SU-DHL-6 (cell line): Measurements from ENCODE around the gene FAM229A.

Source experiments
- H2AFZ ChIP-seq: fragments of 200-600 bp; sonication (generic); 2 replicates; pipeline ENCODE4 v1.6.1; 2014; ENCODE audit warnings: low read depth, mild to moderate bottlenecking, moderate library complexity, mixed read lengths, antibody characterized with exemption, low read length; ENCODE audit not compliant: severe bottlenecking
- H3F3A ChIP-seq: fragments of 200-600 bp; shearing (Covaris generic); 2 replicates; pipeline ENCODE4 v1.6.0; 2016; ENCODE audit warnings: antibody characterized with exemption, mild to moderate bottlenecking; ENCODE audit not compliant: insufficient read depth
- H3K27ac ChIP-seq: fragments of 200-600 bp; sonication (generic); 2 replicates; pipeline ENCODE4 v1.5.1; 2016; ENCODE audit warnings: low read depth, mild to moderate bottlenecking, low read length, moderate library complexity, mixed read lengths
- H3K27me3 ChIP-seq: fragments of 200-600 bp; sonication (generic), shearing (Covaris generic); 2 replicates; pipeline ENCODE4 v1.6.0; 2014; ENCODE audit warnings: mild to moderate bottlenecking, low read length
- H3K36me3 ChIP-seq: fragments of 200-600 bp; sonication (generic); 2 replicates; pipeline ENCODE4 v1.6.1; 2014; ENCODE audit warnings: mild to moderate bottlenecking, low read length, mixed read lengths
- H3K4me2 ChIP-seq: fragments of 300-600, 200-600 bp; shearing (Covaris generic), sonication (generic); 2 replicates; pipeline ENCODE4 v1.6.0; 2014; ENCODE audit warnings: low read length, low read depth, mild to moderate bottlenecking; ENCODE audit not compliant: poor library complexity, severe bottlenecking
- H3K4me3 ChIP-seq: fragments of 200-600 bp; sonication (generic); 2 replicates; pipeline ENCODE4 v1.5.1; 2014; ENCODE audit warnings: antibody characterized with exemption, low read length, mild to moderate bottlenecking, mixed read lengths; ENCODE audit not compliant: insufficient read depth, poor library complexity, severe bottlenecking
- H3K79me2 ChIP-seq: fragments of 200-600 bp; sonication (generic); 2 replicates; pipeline ENCODE4 v1.6.1; 2014; ENCODE audit warnings: mild to moderate bottlenecking, low read length, moderate library complexity; ENCODE audit not compliant: insufficient read depth
- H3K9ac ChIP-seq: fragments of 200-600 bp; sonication (generic); 2 replicates; pipeline ENCODE4 v1.7.0; 2014; ENCODE audit warnings: mild to moderate bottlenecking, low read length
- H3K9me2 ChIP-seq: fragments of 200-600 bp; sonication (generic); replicated peaks from 2 replicates; pipeline ENCODE4 v1.6.1; 2014; ENCODE audit warnings: low read length; ENCODE audit not compliant: insufficient read depth
- H3K9me3 ChIP-seq: fragments of 200-600 bp; sonication (generic); 2 replicates; pipeline ENCODE4 v1.6.1; 2014; ENCODE audit warnings: low read length, mixed read lengths; ENCODE audit not compliant: insufficient read depth
- H4K20me1 ChIP-seq: fragments of 200-600 bp; sonication (generic); 2 replicates; pipeline ENCODE4 v1.6.1; 2014; ENCODE audit warnings: low read depth, mild to moderate bottlenecking, antibody characterized with exemption, low read length, moderate library complexity, mixed read lengths
- EZH2phosphoT487 ChIP-seq: fragments of 200-600 bp; sonication (generic), shearing (Covaris generic); conservative IDR thresholded peaks from 2 replicates; pipeline ENCODE4 v1.6.1; 2018; ENCODE audit warnings: mild to moderate bottlenecking, antibody characterized with exemption, low read length, moderate library complexity, mixed read lengths
- TF ChIP-seq, protein P1 (sequence below): fragments of 200-600 bp; sonication (generic); IDR thresholded peaks from one replicate; pipeline ENCODE4 v1.5.1; 2017; ENCODE audit warnings: antibody characterized with exemption, mild to moderate bottlenecking, low read length, moderate library complexity; ENCODE audit not compliant: insufficient read depth, poor library complexity, severe bottlenecking

Gene FAM229A, protein sequence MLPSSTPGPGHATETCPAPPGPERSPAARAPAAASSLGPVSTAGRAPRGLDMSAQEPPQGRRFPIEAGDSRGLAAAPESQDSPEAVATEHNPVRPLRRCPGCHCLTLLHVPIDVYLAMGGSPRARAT

DNA sequence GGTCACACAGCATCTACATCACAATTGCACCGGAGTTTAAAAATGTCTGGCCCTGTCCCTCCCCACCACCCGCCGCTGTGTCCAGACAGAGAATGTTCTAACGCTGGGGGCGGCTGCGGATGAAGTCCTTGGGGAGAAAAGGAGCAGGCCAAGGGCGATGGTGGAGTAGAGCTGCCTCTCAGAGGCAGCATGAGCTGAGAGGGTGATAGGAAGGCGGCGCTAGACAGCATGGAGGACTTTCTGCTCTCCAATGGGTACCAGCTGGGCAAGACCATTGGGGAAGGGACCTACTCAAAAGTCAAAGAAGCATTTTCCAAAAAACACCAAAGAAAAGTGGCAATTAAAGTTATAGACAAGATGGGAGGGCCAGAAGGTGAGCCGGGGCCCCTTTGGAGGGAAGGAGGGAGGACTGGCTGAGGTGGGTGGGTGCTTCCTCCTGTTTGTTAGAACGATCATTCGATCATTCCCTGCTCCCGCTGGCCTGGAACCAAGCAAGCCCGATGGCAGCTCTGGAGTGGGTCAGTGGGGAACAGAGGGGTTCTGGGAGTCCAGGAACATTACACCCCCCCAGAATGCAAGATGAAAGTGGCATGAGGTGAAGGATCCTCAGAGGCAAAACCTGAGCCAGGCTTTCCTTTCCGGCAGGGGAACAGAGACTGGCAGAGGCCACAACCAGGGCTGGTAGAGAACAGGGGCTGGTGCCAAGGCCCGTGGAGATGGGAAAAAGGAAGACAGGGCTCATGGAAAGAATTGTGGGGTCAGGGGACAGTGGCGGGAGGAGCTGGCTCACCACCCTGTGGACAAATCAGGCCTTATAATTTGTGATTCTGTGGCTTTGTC lies at the start of gene FAM229A, which contains the start of gene TSSK3:
Gene FAM229A, minus strand, starts transcription at position 12 of the 840 bp plus-strand sequence. CDS start 394 bp downstream, outside the sequence.
Gene TSSK3, plus strand, starts transcription at position 66 of the 840 bp plus-strand sequence. Its CDS starts 163 bp downstream, at position 229.
- Histone ChIP-seq H3K27me3 (no peaks in the 10 kb centered on the region), H3K9me3 (no peaks in the 10 kb centered on the region), H3K79me2 (no peaks in the 10 kb centered on the region), H3K9me2 (no peaks in the 10 kb centered on the region), H4K20me1 (no peaks in the 10 kb centered on the region), H3K36me3 (no peaks in the 10 kb centered on the region), H3K4me2 (no peak within 1 kb of the TSS), H3K27ac (no peak within 1 kb of the TSS), H2AFZ (no peak within 1 kb of the TSS), H3F3A (no peaks in the 10 kb centered on the region), H3K4me3 (no peak within 1 kb of the TSS), H3K9ac (no peak within 1 kb of the TSS)
- TF ChIP-seq EZH2phosphoT487: no peak
- TF ChIP-seq, protein P1, sequence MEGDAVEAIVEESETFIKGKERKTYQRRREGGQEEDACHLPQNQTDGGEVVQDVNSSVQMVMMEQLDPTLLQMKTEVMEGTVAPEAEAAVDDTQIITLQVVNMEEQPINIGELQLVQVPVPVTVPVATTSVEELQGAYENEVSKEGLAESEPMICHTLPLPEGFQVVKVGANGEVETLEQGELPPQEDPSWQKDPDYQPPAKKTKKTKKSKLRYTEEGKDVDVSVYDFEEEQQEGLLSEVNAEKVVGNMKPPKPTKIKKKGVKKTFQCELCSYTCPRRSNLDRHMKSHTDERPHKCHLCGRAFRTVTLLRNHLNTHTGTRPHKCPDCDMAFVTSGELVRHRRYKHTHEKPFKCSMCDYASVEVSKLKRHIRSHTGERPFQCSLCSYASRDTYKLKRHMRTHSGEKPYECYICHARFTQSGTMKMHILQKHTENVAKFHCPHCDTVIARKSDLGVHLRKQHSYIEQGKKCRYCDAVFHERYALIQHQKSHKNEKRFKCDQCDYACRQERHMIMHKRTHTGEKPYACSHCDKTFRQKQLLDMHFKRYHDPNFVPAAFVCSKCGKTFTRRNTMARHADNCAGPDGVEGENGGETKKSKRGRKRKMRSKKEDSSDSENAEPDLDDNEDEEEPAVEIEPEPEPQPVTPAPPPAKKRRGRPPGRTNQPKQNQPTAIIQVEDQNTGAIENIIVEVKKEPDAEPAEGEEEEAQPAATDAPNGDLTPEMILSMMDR: no peak

DNA sequence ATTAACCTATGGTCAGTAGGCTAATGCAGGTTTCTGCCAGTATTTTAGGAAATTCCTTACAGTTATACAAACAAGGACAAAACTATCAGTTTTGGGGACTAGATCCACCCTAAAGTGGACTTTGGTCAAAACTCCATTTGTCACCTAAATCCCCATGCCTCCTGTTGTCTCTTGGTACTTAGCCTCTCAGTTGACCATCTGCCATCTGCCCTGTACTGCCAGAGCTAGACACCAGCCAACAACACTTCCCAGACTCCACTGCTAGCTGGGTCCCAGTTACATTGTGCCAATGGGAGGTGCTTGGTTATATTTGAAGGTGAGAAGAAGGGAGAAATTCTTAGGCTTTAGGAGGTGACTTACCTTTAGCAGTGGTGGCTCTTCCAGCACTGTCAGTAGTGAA lies 49.0 kb upstream of the FAM229A start:
- H3K4me2 ChIP-seq: no peak overlapping the region

DNA sequence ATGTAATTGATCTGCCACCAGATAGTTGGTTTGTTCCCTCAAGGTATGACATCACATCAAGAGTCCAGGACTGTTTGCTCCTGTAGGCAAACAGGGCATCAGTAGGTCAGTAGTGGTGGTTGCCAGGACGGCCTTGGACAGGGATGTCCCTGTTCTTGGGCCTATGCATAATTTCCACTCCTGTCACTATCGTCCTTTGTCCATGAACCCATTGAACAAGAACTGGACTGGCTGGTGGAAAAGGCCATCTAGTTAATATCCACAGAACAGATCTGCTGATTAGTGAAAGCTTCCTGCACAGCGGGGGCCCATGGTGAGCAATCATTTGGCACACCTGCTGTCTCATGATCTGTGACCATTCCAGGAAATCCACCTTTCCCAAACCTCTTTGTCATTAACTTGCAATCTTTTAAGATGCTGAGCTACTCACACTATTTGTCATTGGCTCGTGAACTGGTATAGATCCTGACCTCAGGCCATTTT lies 44.4 kb upstream of the FAM229A start:
- no peak overlapping the region for H3K4me3 ChIP-seq
- no peaks in the 10 kb centered on the region for H3K9me3 ChIP-seq
- H3K27ac ChIP-seq: no peak overlapping the region
- TF ChIP-seq EZH2phosphoT487: no peak
- TF ChIP-seq, protein P1: no peak
- H3K36me3 ChIP-seq: no peaks in the 10 kb centered on the region
- H3K9me2 ChIP-seq: no peaks in the 10 kb centered on the region
- H3K79me2 ChIP-seq: no peaks in the 10 kb centered on the region
- H2AFZ ChIP-seq: no peak overlapping the region
- no peak overlapping the region for H3K4me2 ChIP-seq
- no peaks in the 10 kb centered on the region for H4K20me1 ChIP-seq
- no peaks in the 10 kb centered on the region for H3K27me3 ChIP-seq
- H3K9ac ChIP-seq: no peak overlapping the region
- H3F3A ChIP-seq: no peaks in the 10 kb centered on the region

More for the DNA sequence above, 49.0 kb upstream of the FAM229A start:
- Histone ChIP-seq H2AFZ (no peak overlapping the region), H3K36me3 (no peaks in the 10 kb centered on the region), H3K79me2 (no peaks in the 10 kb centered on the region), H3K4me3 (no peak overlapping the region), H3K9ac (no peak overlapping the region), H3F3A (no peaks in the 10 kb centered on the region), H4K20me1 (no peaks in the 10 kb centered on the region), H3K9me3 (peaks cover 4% of the 10 kb centered on the region; the same call in 1 of the 2 replicates), H3K27ac (no peak overlapping the region), H3K9me2 (no peaks in the 10 kb centered on the region), H3K27me3 (no peaks in the 10 kb centered on the region)
- no peak for TF ChIP-seq EZH2phosphoT487
- TF ChIP-seq, protein P1: no peak
